Activated CD4-positive, alpha-beta memory T cell treated with anti-CD3 and anti-CD28 coated beads for 36 hours (primary cell): Measurements from ENCODE around the gene ARGLU1. TPM values are rescaled to one million over a fixed set of nuclear protein-coding genes. Genes with fewer than 3 reads are reported as not detected.
A peak's percentile ranks its signal among the peaks of the same experiment; 100 is the strongest.

Experiments
- CTCF ChIA-PET: fragments of 350-600 bp; sonication (Branson Sonifier 250); formaldehyde crosslinking; loops from one replicate; lab custom pipeline; 2021; ENCODE audit warnings: antibody characterized with exemption, inconsistent platforms; lab: Charles Lee
- POLR2A ChIA-PET: fragments of 350-600 bp; sonication (Branson Sonifier 250); formaldehyde crosslinking; loops from one replicate; lab custom pipeline; 2021; ENCODE audit warnings: antibody characterized with exemption; lab: Charles Lee
- DNase-seq: peaks from one replicate; pipeline ENCODE4 v3.0.0-alpha.2; 2020
- H3K27ac Mint-ChIP-seq: one replicate; pipeline ENCODE4 v1.8.0; 2021; ENCODE audit warnings: mixed read lengths
- H3K27me3 Mint-ChIP-seq: one replicate; pipeline ENCODE4 v1.8.0; 2021; ENCODE audit warnings: mixed read lengths
- H3K36me3 Mint-ChIP-seq: one replicate; pipeline ENCODE4 v1.8.0; 2021; ENCODE audit warnings: mixed read lengths
- H3K4me1 Mint-ChIP-seq: one replicate; pipeline ENCODE4 v1.8.0; 2021; ENCODE audit warnings: low read depth, mixed read lengths
- H3K4me3 Mint-ChIP-seq: one replicate; pipeline ENCODE4 v1.8.0; 2021; ENCODE audit warnings: mild to moderate bottlenecking, mixed read lengths
- H3K9me3 Mint-ChIP-seq: one replicate; pipeline ENCODE4 v1.8.0; 2021; ENCODE audit warnings: mixed read lengths
- intact Hi-C: fragments of 100-400 bp; cut with micrococcal nuclease; formaldehyde crosslinking; loops from one replicate; pipeline ENCODE4 v1.15.1; 2023
- total RNA-seq, 2 experiments: library from RNA; stranded (reverse); gene quantifications; one replicate each; pipeline ENCODE4 v1.2.3, GENCODE V29; 2021

Gene ARGLU1
- total RNA-seq, 2 experiments from 2014 or later, result 81.0 to 87.1 TPM

DNA sequence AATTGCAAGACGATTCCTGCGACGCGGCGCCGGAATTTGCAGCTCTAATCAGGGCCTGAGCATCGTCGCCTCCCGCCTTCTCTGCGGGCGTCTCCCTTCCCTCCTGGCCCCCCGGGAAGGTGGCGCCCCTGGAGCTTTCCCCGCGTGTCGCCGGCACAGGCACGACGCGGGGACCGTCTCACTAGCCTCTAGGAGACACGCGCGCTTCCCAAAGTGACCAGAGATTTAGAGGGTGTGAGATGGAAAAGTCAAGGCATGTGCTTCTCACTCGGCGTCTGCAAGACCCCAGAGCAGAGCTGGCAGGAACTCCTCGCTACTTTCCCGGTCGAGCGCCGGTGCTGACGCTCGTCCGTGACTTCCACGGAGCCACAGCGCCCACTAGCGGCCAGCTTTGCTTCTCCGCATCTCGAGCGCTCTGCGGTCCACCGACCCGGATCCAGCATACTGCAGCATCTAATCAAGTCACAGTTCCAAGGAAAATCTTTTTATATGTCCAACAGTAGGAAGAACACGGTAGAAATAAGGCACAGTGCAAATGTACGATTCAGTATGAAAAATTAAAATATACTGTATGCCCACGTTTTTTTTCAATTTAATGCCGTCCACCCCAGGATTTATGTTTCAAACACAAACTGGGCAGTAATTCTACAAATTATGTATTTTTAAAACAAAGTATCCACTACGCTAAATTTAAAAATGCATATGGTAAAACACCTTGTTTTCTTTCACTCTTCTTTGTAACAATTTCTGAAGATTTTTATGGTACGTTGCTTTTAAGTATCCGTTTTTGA is 31.5 kb downstream of the ARGLU1 start:
- CTCF ChIA-PET, result interaction anchor here (0.5 to 3.7 kb wide), 21 partner anchors 10 to 1645 kb away, joined by 3 to 57 read pairs (median 3); partner anchors contain the start of gene ARGLU1
- DNase-seq, result peak; percentile 87
- intact Hi-C loops, result loop anchor here (1.0 to 10.0 kb wide), 6 partner anchors 32 to 1762 kb away; partner anchors contain the start of gene ARGLU1
- Mint-ChIP-seq H3K27me3 (peaks cover 26% of the 10 kb centered on the region), H3K9me3 (no peaks in the 10 kb centered on the region), H3K27ac (peak overlapping the region; percentile 73), H3K4me1 (peaks cover 16% of the 10 kb centered on the region), H3K4me3 (peak overlapping the region; percentile 84), H3K36me3 (peaks cover 6% of the 10 kb centered on the region)
- POLR2A ChIA-PET, result interaction anchor here (0.5 to 2.0 kb wide), 3 partner anchors 26 to 31 kb away, joined by 3 to 13 read pairs (median 3); partner anchors contain the start of gene ARGLU1

DNA sequence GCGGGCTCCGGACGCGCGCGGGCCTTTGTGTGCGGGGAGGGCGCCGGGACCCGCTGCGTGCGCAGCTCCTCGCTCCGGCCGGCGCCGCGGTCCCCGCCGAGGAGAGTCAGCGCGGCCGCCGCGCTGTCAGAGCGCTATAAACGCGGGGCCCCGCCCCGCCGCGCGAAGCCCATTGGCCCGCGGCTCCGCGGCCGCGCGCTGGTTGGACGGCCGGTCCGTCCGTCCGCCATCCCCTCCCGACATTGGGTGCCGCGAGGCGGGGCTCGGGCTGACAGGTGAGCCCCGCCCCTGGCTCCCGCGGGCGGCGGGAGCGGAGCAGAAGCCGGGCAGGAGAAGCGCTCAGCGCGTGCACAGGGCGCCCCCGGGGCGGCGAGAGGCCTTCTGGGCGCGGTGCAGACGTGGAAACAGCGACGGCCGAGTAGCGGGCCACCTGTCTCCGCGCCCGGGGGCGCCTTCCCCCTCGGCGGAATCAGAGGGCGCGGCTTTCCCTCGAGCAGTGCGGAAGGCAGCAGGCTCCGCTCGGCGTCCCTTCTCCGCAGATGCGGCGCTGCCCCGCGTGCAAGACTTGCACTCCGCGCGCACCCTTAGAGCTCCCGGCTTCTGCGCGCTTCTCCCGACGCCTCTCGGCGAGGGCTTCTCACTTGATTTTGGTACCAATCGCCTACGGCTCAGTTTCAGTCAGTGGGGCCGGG is 32.2 kb downstream of the ARGLU1 start, which contains the start of gene EFNB2:
Gene EFNB2 (minus strand): TSS at position 111 of the 692 bp plus-strand sequence. CDS start 698 bp downstream, outside the sequence.
- ChIA-PET POLR2A (interaction anchor here (0.8 to 2.0 kb wide), 2 partner anchors 30 to 32 kb away, joined by 3 to 13 read pairs; partner anchors contain the start of gene ARGLU1), CTCF (interaction anchor here (0.5 to 3.7 kb wide), 15 partner anchors 9 to 1333 kb away, joined by 3 to 57 read pairs (median 4); partner anchors contain the start of gene ARGLU1)
- H3K27ac Mint-ChIP-seq, result peak within 1 kb of the TSS; percentile 73
- peaks cover under 1% of the 10 kb centered on the region for H3K36me3 Mint-ChIP-seq
- peak within 1 kb of the TSS; percentile 84 for H3K4me3 Mint-ChIP-seq
- H3K9me3 Mint-ChIP-seq, result no peaks in the 10 kb centered on the region
- peaks cover 29% of the 10 kb centered on the region for H3K27me3 Mint-ChIP-seq
- intact Hi-C loops, result loop anchor here (1.0 to 10.0 kb wide), 7 partner anchors 25 to 1761 kb away; partner anchors contain the start of gene ARGLU1
- peak; percentile 89 for DNase-seq
- peaks cover 16% of the 10 kb centered on the region for H3K4me1 Mint-ChIP-seq

- intact Hi-C loops, result loop anchor here (2.0 to 10.0 kb wide), 5 partner anchors 26 to 1760 kb away; no protein-coding TSS in a partner anchor
- CTCF ChIA-PET, result interaction anchor here (1.7 to 3.7 kb wide), 3 partner anchors 11 to 85 kb away, joined by 8 to 57 read pairs (median 9); partner anchors contain the start of gene ARGLU1
- Mint-ChIP-seq H3K4me3 (peak overlapping the region; percentile 70), H3K4me1 (peaks cover 16% of the 10 kb centered on the region), H3K9me3 (no peaks in the 10 kb centered on the region), H3K27ac (no peak overlapping the region), H3K27me3 (peaks cover 35% of the 10 kb centered on the region), H3K36me3 (no peaks in the 10 kb centered on the region)
- POLR2A ChIA-PET, result interaction anchor here (0.8 to 2.0 kb wide), 2 partner anchors 31 to 33 kb away, joined by 3 to 13 read pairs; partner anchors contain the start of gene ARGLU1
- DNase-seq, result peak; percentile 10
Measured at GRCh38 chr13:106534639-106535551, 33.0 kb downstream of the ARGLU1 start.

DNA sequence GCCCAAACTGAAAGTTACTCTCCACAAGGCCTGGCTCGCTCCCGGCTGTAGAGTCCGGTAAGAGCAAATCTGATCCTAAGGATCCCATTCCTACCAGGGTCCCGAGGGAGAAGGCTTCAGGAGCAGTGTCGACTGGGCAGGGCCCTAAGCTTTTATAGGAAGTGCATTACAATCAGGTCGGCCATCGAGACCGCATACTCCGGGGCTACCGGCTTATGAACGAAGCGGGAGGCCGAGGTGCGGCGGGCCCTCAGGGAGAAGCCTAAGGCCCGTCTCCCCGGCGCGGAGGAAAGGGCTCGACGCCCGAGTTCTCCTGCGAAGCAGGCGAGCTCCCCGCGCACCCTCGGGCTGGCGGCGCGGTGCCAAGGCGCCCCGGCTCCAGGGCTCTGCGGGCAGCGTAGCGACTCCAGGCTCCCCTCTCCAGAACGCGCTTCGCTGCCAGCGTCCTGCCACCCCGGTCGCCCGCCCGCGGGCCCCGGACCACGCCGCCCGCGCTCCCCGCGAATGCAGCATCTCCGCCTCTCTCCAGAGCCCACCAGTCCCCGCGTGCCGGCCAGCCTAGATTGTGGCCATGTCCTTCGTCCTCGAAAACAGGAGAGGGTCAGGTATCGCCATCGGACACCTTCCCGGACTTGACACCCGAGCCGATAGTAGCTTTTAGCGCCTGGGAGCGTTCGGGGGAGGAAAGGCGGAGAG is 33.8 kb downstream of the ARGLU1 start:
- POLR2A ChIA-PET, result no interaction called here
- Mint-ChIP-seq H3K27me3 (peaks cover 40% of the 10 kb centered on the region), H3K36me3 (no peaks in the 10 kb centered on the region), H3K4me1 (peaks cover 16% of the 10 kb centered on the region), H3K9me3 (no peaks in the 10 kb centered on the region), H3K27ac (no peak overlapping the region), H3K4me3 (peak overlapping the region; percentile 50)
- peak; percentile 20 for DNase-seq
- intact Hi-C loops, result loop anchor here (2.0 to 10.0 kb wide), 4 partner anchors 27 to 1759 kb away; no protein-coding TSS in a partner anchor
- CTCF ChIA-PET, result interaction anchor here (1.8 to 3.7 kb wide), 2 partner anchors 31 to 86 kb away, joined by 9 to 57 read pairs; partner anchors contain the start of gene ARGLU1

- peak overlapping the region; percentile 39 for H3K4me3 Mint-ChIP-seq
- no peaks in the 10 kb centered on the region for H3K9me3 Mint-ChIP-seq
- H3K27ac Mint-ChIP-seq, result no peak overlapping the region
- peak; percentile 35 for DNase-seq
- intact Hi-C loops, result loop anchor here (5.0 to 10.0 kb wide), 3 partner anchors 41 to 1759 kb away; no protein-coding TSS in a partner anchor
- peaks cover 44% of the 10 kb centered on the region for H3K27me3 Mint-ChIP-seq
- ChIA-PET CTCF (no interaction called here), POLR2A (no interaction called here)
- no peaks in the 10 kb centered on the region for H3K36me3 Mint-ChIP-seq
- peaks cover 16% of the 10 kb centered on the region for H3K4me1 Mint-ChIP-seq
Measured at GRCh38 chr13:106533101-106533942, 34.6 kb downstream of the ARGLU1 start.

GRCh38 chr13:106532111-106532929 is 35.6 kb downstream of the ARGLU1 start:
- CTCF ChIA-PET, result no interaction called here
- H3K27me3 Mint-ChIP-seq, result peaks cover 46% of the 10 kb centered on the region
- intact Hi-C loops, result loop anchor here (5.0 to 10.0 kb wide), 3 partner anchors 40 to 1758 kb away; no protein-coding TSS in a partner anchor
- H3K4me3 Mint-ChIP-seq, result no peak overlapping the region
- H3K27ac Mint-ChIP-seq, result no peak overlapping the region
- H3K4me1 Mint-ChIP-seq, result peaks cover 16% of the 10 kb centered on the region
- H3K9me3 Mint-ChIP-seq, result no peaks in the 10 kb centered on the region
- no peak for DNase-seq
- POLR2A ChIA-PET, result no interaction called here
- H3K36me3 Mint-ChIP-seq, result no peaks in the 10 kb centered on the region

DNA sequence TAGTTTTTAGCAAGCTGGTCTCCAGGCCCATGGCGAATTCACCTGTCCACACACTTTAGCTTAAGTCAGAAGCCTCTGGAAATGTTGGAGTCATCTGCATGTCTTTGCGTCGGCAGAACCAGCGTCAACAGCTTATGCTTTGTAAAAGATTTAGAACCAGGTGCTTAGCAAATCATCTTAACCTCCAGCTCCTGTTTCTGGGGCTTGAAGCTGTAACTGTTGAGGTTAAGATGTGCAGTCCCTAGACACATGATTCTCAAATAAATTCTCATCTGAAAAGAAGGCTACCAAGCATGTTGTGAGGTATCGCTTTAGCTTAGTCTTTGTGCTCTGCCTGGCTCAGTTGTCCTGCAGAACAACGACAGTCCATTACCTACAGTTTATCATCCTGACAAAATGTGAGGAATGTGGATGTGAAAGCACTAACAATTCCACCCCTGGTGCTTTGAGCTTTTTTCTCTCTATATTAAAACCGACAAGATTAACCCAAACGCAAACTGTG is 36.9 kb downstream of the ARGLU1 start:
- Mint-ChIP-seq H3K4me1 (peaks cover 13% of the 10 kb centered on the region), H3K27ac (no peak overlapping the region), H3K9me3 (no peaks in the 10 kb centered on the region), H3K27me3 (peaks cover 53% of the 10 kb centered on the region), H3K4me3 (no peak overlapping the region), H3K36me3 (no peaks in the 10 kb centered on the region)
- intact Hi-C loops, result loop anchor here (5.0 to 10.0 kb wide), 3 partner anchors 39 to 1756 kb away; no protein-coding TSS in a partner anchor
- CTCF ChIA-PET, result no interaction called here
- DNase-seq, result no peak
- POLR2A ChIA-PET, result no interaction called here

DNA sequence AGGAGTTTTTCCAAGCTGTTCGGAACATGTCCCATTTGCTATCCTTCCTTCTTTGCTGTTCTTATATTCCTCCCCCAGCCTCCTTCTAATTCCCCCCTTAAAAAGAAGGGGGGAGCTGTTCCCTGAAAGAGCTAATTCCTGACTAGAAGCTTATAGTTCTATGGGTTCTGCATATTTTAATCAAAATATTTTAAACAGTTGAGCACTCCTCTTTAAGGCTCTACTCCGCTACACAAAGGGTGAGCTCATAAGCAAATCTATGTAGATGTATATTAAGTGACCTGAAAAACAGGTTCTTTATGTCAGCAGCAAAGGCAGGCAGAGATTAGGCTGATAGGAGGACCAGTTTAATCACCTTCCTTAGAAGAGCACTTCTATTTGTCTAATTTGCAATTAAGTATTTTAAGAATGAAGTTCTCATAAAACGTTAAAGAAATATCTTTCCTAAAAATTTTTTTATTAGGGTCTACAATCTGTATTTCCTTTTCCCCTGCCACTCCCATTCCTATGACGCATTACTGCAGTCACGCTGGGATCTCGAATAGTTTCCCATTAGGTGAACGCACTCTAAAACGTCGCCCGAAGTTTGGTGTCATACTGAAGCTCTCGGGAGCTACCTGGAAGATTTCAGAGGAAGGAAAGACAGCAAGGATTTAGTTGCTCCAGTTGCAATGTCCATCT is 37.6 kb downstream of the ARGLU1 start:
- Mint-ChIP-seq H3K4me3 (no peak overlapping the region), H3K27me3 (peaks cover 58% of the 10 kb centered on the region), H3K4me1 (peaks cover 13% of the 10 kb centered on the region), H3K36me3 (no peaks in the 10 kb centered on the region), H3K27ac (no peak overlapping the region), H3K9me3 (no peaks in the 10 kb centered on the region)
- POLR2A ChIA-PET, result no interaction called here
- CTCF ChIA-PET, result no interaction called here
- no peak for DNase-seq
- intact Hi-C loops, result loop anchor here (5.0 to 10.0 kb wide), 3 partner anchors 38 to 1756 kb away; no protein-coding TSS in a partner anchor
